Lower leg skin (tissue), 3 donors: Measurements from ENCODE around the gene SLC17A3.

Experiments used
- CTCF ChIP-seq, 3 donors: fragments of 450-650 bp; IDR thresholded peaks; one replicate each; pipeline ENCODE4 v1.5.1; 2016; ENCODE audit warnings: antibody characterized with exemption in 3 of 3, mild to moderate bottlenecking in 3 of 3, moderate library complexity in 2 of 3
- POLR2A ChIP-seq, 2 donors: fragments of 450-650 bp; IDR thresholded peaks; one replicate each; pipeline ENCODE4 v1.6.1; 2016 to 2017; ENCODE audit warnings: antibody characterized with exemption in 2 of 2, mild to moderate bottlenecking in 1 of 2, moderate library complexity in 1 of 2

DNA sequence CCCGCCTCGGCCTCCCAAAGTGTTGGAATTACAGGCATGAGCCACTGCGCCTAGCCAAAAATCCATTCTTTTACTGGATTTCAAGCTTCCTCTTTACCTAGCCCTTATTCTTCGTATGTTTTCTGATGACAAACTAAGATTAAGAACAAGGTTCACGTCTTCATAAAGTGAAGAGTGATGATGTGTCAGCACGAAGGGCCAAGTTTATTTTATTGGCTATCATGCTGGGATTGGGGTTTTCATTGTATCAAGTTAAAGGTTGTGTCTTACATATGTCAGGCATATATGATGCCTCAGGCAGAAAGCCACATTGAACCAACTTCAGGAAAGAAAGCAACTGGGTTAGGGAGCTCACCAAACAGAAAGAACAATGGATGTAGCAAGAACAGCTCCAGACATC, 19.7 kb upstream of the SLC17A3 start:
- no peak for TF ChIP-seq POLR2A (IDR thresholded peaks at IDR 0.05)
- no peak for TF ChIP-seq CTCF (IDR thresholded peaks at IDR 0.05)
